Suppressor macrophage treated with lipopolysaccharide for 1 hour (primary cell): ENCODE data around the gene CMIP.
"Not testable (repeated sequence)": the region's sequence is repeated elsewhere in the genome, so short reads cannot be mapped to it uniquely, and the experiment has no call there.

Source experiments
- DNase-seq, 3 donors: peaks; one replicate each; pipeline ENCODE4 v3.0.0-alpha.2; 2020 to 2022

The CMIP gene

GRCh38 chr16:81519301-81520150, 74.9 kb downstream of the CMIP start:
- peak; percentile 81 to 88 (median 81) for DNase-seq

- no peak for DNase-seq
Measured at GRCh38 chr16:81520151-81520470, 75.5 kb downstream of the CMIP start.

- DNase-seq, result peak; percentile 31 to 54 (median 37)
Measured at GRCh38 chr16:81520560-81521135, 76.0 kb downstream of the CMIP start.

GRCh38 chr16:81521141-81521626, 76.6 kb downstream of the CMIP start:
- no peak for DNase-seq

GRCh38 chr16:81522108-81522701, 77.6 kb downstream of the CMIP start:
- no peak for DNase-seq

- not testable (repeated sequence) for DNase-seq
Measured at GRCh38 chr16:81522851-81523250, 78.2 kb downstream of the CMIP start.

GRCh38 chr16:81523387-81524115, 78.9 kb downstream of the CMIP start:
- DNase-seq, result no peak

GRCh38 chr16:81524382-81524781, 79.8 kb downstream of the CMIP start:
- no peak for DNase-seq

GRCh38 chr16:81524885-81525284, 80.3 kb downstream of the CMIP start:
- DNase-seq, result not testable (repeated sequence)

- DNase-seq, result no peak
Measured at GRCh38 chr16:81526199-81526598, 81.6 kb downstream of the CMIP start.

- DNase-seq, result no peak
Measured at GRCh38 chr16:81526935-81527334, 82.3 kb downstream of the CMIP start.

- no peak for DNase-seq
Measured at GRCh38 chr16:81527477-81528178, 83.0 kb downstream of the CMIP start.

- DNase-seq, result no peak
Measured at GRCh38 chr16:81528256-81528655, 83.6 kb downstream of the CMIP start.

- DNase-seq, result no peak
Measured at GRCh38 chr16:81530296-81530721, 85.7 kb downstream of the CMIP start.

- no peak for DNase-seq
Measured at GRCh38 chr16:81530814-81531213, 86.2 kb downstream of the CMIP start.

- peak; percentile 28 to 71 (median 38) for DNase-seq
Measured at GRCh38 chr16:81531419-81531821, 86.8 kb downstream of the CMIP start.

GRCh38 chr16:81532491-81533174, 88.0 kb downstream of the CMIP start:
- DNase-seq, result no peak

- DNase-seq, result no peak
Measured at GRCh38 chr16:81533175-81533507, 88.5 kb downstream of the CMIP start.

GRCh38 chr16:81535679-81536360, 91.2 kb downstream of the CMIP start:
- DNase-seq, result no peak

GRCh38 chr16:81536648-81537047, 92.0 kb downstream of the CMIP start:
- no peak for DNase-seq
